Gastroesophageal sphincter (tissue), 4 donors: ENCODE data around the gene EXOC3L4. TPM values are rescaled to one million over a fixed set of nuclear protein-coding genes. Genes with fewer than 3 reads are reported as not detected.
A peak's percentile ranks its signal among the peaks of the same experiment; 100 is the strongest.

Experiments used
- ATAC-seq: fragments of 150-250 bp; one replicate; pipeline ENCODE4 v1.9.1; 2016; ENCODE audit warnings: mild to moderate bottlenecking, moderate library complexity
- H3K27ac ChIP-seq, 4 donors: fragments of 200-600 bp; sonication (generic) in 3 of 4; 1 replicate in 3 of 4; 2 replicates in 1 of 4; pipeline ENCODE4 v1.5.1; 2016 to 2019
- H3K27me3 ChIP-seq: fragments of 200-600 bp; sonication (generic); one replicate; pipeline ENCODE4 v1.5.1; 2019
- H3K36me3 ChIP-seq, 2 donors: fragments of 200-600 bp; sonication (generic); one replicate each; pipeline ENCODE4 v1.5.1; 2019; ENCODE audit warnings: control low read depth in 1 of 2
- H3K4me1 ChIP-seq, 3 donors: fragments of 200-600 bp; sonication (generic); 1 replicate in 2 of 3; 2 replicates in 1 of 3; pipeline ENCODE4 v1.5.1; 2016 to 2019; ENCODE audit warnings: control low read depth in 2 of 3
- H3K4me3 ChIP-seq, 2 donors: fragments of 200-600 bp; sonication (generic); one replicate each; pipeline ENCODE4 v1.5.1; 2019; ENCODE audit warnings: mild to moderate bottlenecking in 1 of 2, moderate library complexity in 1 of 2
- H3K9me3 ChIP-seq, 3 donors: fragments of 200-600 bp; sonication (generic); one replicate each; pipeline ENCODE4 v1.5.1; 2017 to 2019; ENCODE audit warnings: control low read depth in 2 of 3
- CTCF ChIP-seq, 4 experiments: fragments of 200-600 bp in 2 of 4; fragments of 450-650 bp in 2 of 4; sonication (generic) in 1 of 4; IDR thresholded peaks; one replicate each; pipeline ENCODE4 v1.5.1; 2017 to 2019; ENCODE audit warnings: antibody characterized with exemption in 4 of 4, mild to moderate bottlenecking in 2 of 4, moderate library complexity in 2 of 4
- EP300 ChIP-seq: sonication (generic); formaldehyde crosslinking; IDR thresholded peaks from one replicate; pipeline ENCODE4 v1.6.1; 2017; ENCODE audit warnings: antibody characterized with exemption, mild to moderate bottlenecking
- POLR2A ChIP-seq, 2 donors: fragments of 450-650 bp; IDR thresholded peaks; one replicate each; pipeline ENCODE4 v1.6.1; 2017; ENCODE audit warnings: antibody characterized with exemption in 2 of 2, mild to moderate bottlenecking in 2 of 2, moderate library complexity in 1 of 2
- POLR2AphosphoS5 ChIP-seq: sonication (generic); formaldehyde crosslinking; IDR thresholded peaks from one replicate; pipeline ENCODE4 v1.6.1; 2017; ENCODE audit warnings: antibody characterized with exemption
- WGBS, 2 donors: methylation state at CpG; one replicate each; pipeline ENCODE4 v1.1.5; 2018; ENCODE audit warnings: low coverage in 1 of 2; 5-methylcytosine and 5-hydroxymethylcytosine counted together
- total RNA-seq, 4 donors: library from RNA; depleted of rRNA; stranded (reverse); fragments of >200 nt; gene quantifications; one replicate each; pipeline ENCODE4 v1.1.0, GENCODE V29; 2016

EXOC3L4 gene
- total RNA-seq, 4 donors from 2014 or later, result 0.40 to 3.6 (median 0.45) TPM; not detected in 1

- peak overlapping the region in 3 of 4 donors; percentile 31 to 54 (median 41) for H3K27ac ChIP-seq
- peaks cover 68% of the 10 kb centered on the region for H3K27me3 ChIP-seq
- H3K36me3 ChIP-seq, result no peaks in the 10 kb centered on the region
- WGBS, 2 donors, result 87% methylated on average over 3 of the region's 28 CpGs; no CpG with 5 or more reads in 1 of the 2 donors
- ATAC-seq, result no peak
- H3K4me3 ChIP-seq, result no peak overlapping the region
- no peaks in the 10 kb centered on the region for H3K9me3 ChIP-seq
- peaks cover 0 to 62% (median 40%) of the 10 kb centered on the region in 3 donors for H3K4me1 ChIP-seq
- TF ChIP-seq POLR2A (IDR thresholded peaks at IDR 0.05) (no peak), EP300 (no peak), POLR2AphosphoS5 (no peak), CTCF (IDR thresholded peaks at IDR 0.05) (no peak)
These were observed 13.6 kb downstream of the EXOC3L4 start for GRCh38 chr14:103107941-103108748.

- Histone ChIP-seq H3K4me3 (no peak overlapping the region), H3K9me3 (no peaks in the 10 kb centered on the region), H3K27me3 (peaks cover 65% of the 10 kb centered on the region), H3K36me3 (no peaks in the 10 kb centered on the region), H3K27ac (peak overlapping the region in 3 of 4 donors; percentile 31 to 54 (median 41)), H3K4me1 (peaks cover 0 to 59% (median 36%) of the 10 kb centered on the region in 3 donors)
- no peak for ATAC-seq
- TF ChIP-seq POLR2AphosphoS5, result no peak
- TF ChIP-seq EP300, result no peak
- WGBS, 2 donors, result 36% methylated on average over 5 of the region's 9 CpGs; no CpG with 5 or more reads in 1 of the 2 donors
These were observed 14.3 kb downstream of the EXOC3L4 start for GRCh38 chr14:103108749-103109207.

- TF ChIP-seq POLR2A (IDR thresholded peaks at IDR 0.05), result no peak
- no peak for TF ChIP-seq CTCF (IDR thresholded peaks at IDR 0.05)
- no peak for TF ChIP-seq POLR2AphosphoS5
- no peak for TF ChIP-seq EP300
- Histone ChIP-seq H3K4me3 (no peak overlapping the region), H3K27ac (peak overlapping the region in 3 of 4 donors; percentile 62 to 70 (median 63)), H3K36me3 (no peaks in the 10 kb centered on the region), H3K4me1 (peaks cover 0 to 58% (median 25%) of the 10 kb centered on the region in 3 donors), H3K9me3 (no peaks in the 10 kb centered on the region), H3K27me3 (peaks cover 58% of the 10 kb centered on the region)
- no CpG with 5 or more reads among the region's 32 CpGs for WGBS, 2 donors
- ATAC-seq, result peak; percentile 48
These were observed 15.3 kb downstream of the EXOC3L4 start for GRCh38 chr14:103109535-103110441.

GRCh38 chr14:103110681-103111231 lies 16.2 kb downstream of the EXOC3L4 start:
- Histone ChIP-seq H3K27me3 (peaks cover 48% of the 10 kb centered on the region), H3K4me1 (peaks cover 0 to 56% (median 22%) of the 10 kb centered on the region in 3 donors), H3K36me3 (no peaks in the 10 kb centered on the region), H3K27ac (peak overlapping the region in 3 of 4 donors; percentile 62 to 70 (median 63)), H3K4me3 (no peak overlapping the region), H3K9me3 (no peaks in the 10 kb centered on the region)
- WGBS, 2 donors, result 40% methylated on average over 2 of the region's 14 CpGs; no CpG with 5 or more reads in 1 of the 2 donors
- no peak for ATAC-seq
- TF ChIP-seq POLR2A (IDR thresholded peaks at IDR 0.05), result no peak
- TF ChIP-seq POLR2AphosphoS5, result no peak
- no peak for TF ChIP-seq CTCF (IDR thresholded peaks at IDR 0.05)
- TF ChIP-seq EP300, result no peak
